HFF-Myc (cell line): ENCODE measurements around the gene MUC6.

Source experiments
- DNase-seq: peaks from one replicate; pipeline ENCODE4 v3.0.0-alpha.2; 2011; ENCODE audit warnings: low read depth; ENCODE audit errors: extremely low read depth
- H3K4me3 ChIP-seq: replicated peaks from 2 replicates; pipeline ENCODE4 v1.5.1; 2011; ENCODE audit warnings: low read depth, mild to moderate bottlenecking, control low read depth, low read length
- CTCF ChIP-seq: IDR thresholded peaks from 2 replicates; pipeline ENCODE4 v1.5.1; 2012; ENCODE audit warnings: mild to moderate bottlenecking, low read depth, low read length, control low read depth; ENCODE audit errors: missing control alignments

The MUC6 gene

GRCh38 chr11:1044160-1044559 lies 7.6 kb upstream of the MUC6 start:
- TF ChIP-seq CTCF, result no peak
- DNase-seq, result no peak
- no peak overlapping the region for H3K4me3 ChIP-seq

- TF ChIP-seq CTCF, result no peak
- H3K4me3 ChIP-seq, result no peak overlapping the region
- DNase-seq, result no peak
Observed at GRCh38 chr11:1043563-1044096, 7.1 kb upstream of the MUC6 start.

- no peak for DNase-seq
- TF ChIP-seq CTCF, result no peak
- H3K4me3 ChIP-seq, result no peak overlapping the region
Observed at GRCh38 chr11:1042626-1043562, 6.4 kb upstream of the MUC6 start.

GRCh38 chr11:1041936-1042608 lies 5.6 kb upstream of the MUC6 start:
- no peak for DNase-seq
- no peak for TF ChIP-seq CTCF
- no peak overlapping the region for H3K4me3 ChIP-seq

- DNase-seq, result no peak
- H3K4me3 ChIP-seq, result no peak overlapping the region
- TF ChIP-seq CTCF, result no peak
Observed at GRCh38 chr11:1041471-1041870, 5.0 kb upstream of the MUC6 start.

- TF ChIP-seq CTCF, result no peak
- no peak overlapping the region for H3K4me3 ChIP-seq
- no peak for DNase-seq
Observed at GRCh38 chr11:1041149-1041467, 4.6 kb upstream of the MUC6 start.
